Measurements from ENCODE around the gene SEC61B.

Gene SEC61B

DNA sequence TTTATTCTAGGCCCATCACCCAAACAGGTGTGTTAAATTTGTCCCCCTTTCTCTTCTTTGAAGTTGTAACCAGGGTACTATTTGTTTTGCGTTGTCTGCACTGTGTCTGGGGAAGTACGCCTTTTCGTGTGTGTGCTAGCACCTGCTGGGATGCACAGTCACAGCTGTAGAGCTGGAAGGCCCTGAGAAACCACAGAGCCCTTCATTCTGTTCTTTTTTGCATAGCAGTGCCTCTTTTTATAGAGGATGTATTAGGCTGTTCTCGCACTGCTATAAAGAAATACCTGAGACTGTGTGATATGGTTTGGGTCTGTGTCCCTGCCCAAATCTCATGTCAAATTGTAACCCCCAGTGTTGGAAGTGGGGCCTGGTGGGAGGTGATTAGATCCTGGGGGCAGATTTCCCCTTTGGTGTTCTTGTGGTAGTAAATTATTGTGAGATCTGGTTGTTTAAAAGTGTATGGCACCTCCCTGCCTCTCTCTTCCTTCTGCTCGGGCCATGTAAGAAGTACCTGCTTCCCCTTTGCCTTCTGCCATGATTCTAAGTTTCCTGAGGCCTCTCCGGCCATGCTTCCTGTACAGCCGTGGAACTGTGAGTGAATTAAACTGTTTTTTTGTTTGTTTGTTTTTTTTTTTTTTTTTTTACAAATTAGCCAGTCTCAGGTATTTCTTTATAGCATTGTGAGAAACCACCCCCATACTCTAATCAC lies 14.0 kb downstream of the SEC61B start:
- TF ChIP-seq REST (IDR thresholded peaks at IDR 0.05; ENCODE audit: insufficient read depth in 1 of 2, low read depth in 2 of 2, low read length in 2 of 2) = no peak
- TF ChIP-seq POLR2AphosphoS5 (IDR thresholded peaks at IDR 0.05; ENCODE audit: low read depth, low read length) = no peak
- TF ChIP-seq TAF1 (IDR thresholded peaks at IDR 0.05; ENCODE audit: borderline replicate concordance, insufficient read depth, low read length) = no peak
- no peak for TF ChIP-seq SIN3A (IDR thresholded peaks at IDR 0.05; ENCODE audit: borderline replicate concordance, insufficient read depth, low read length)
- no peak for TF ChIP-seq FOXP2 (optimal IDR thresholded peaks at IDR 0.05; ENCODE audit: borderline replicate concordance, extremely low read depth, extremely low read length, insufficient read depth)

DNA sequence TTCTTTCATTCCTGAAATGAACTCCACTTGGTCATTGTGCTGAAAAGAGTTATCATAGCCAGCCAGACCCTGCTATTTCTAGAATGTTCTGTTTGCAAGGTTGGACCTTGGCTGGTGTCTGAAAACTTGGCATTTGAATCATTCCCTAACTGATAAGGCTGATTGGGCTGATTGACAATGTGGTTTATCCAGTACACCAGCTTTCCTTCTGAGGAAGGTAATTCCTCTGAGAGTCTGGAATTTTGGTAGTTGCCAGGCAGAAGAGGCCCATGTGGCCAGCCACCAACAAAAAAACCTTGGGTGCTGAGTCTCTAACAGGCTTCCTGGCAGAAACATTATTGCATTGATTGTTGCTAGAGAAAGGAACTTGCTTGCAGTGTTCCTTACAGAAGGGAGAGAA lies 15.3 kb downstream of the SEC61B start:
- TF ChIP-seq REST (IDR thresholded peaks at IDR 0.05; ENCODE audit: insufficient read depth in 1 of 2, low read depth in 2 of 2, low read length in 2 of 2) (no peak), TAF1 (IDR thresholded peaks at IDR 0.05; ENCODE audit: borderline replicate concordance, insufficient read depth, low read length) (no peak)

DNA sequence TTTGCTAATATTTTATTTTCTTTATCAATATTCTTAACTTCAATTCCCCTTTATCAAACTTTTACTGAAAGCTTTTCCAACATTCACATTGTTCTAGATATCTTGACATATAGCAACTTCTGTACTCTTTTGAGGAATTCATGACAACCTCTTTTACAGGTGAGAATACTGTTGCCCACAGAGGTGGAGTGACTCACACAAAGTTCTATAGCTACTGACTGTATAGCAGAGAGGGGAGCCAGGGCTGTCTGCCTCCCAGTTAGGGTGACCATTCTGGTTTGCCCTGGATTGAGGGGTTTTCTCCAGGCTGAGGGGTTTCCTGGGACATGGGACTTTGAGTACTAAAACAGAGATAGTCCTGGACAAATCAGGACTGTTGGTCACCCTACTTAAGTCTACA lies 16.2 kb downstream of the SEC61B start:
- TF ChIP-seq SIN3A (IDR thresholded peaks at IDR 0.05; ENCODE audit: borderline replicate concordance, insufficient read depth, low read length) = no peak
- no peak for TF ChIP-seq REST (IDR thresholded peaks at IDR 0.05; ENCODE audit: insufficient read depth in 1 of 2, low read depth in 2 of 2, low read length in 2 of 2)
- TF ChIP-seq FOXP2 (optimal IDR thresholded peaks at IDR 0.05; ENCODE audit: borderline replicate concordance, extremely low read depth, extremely low read length, insufficient read depth) = no peak
- TF ChIP-seq TAF1 (IDR thresholded peaks at IDR 0.05; ENCODE audit: borderline replicate concordance, insufficient read depth, low read length) = no peak
- TF ChIP-seq POLR2AphosphoS5 (IDR thresholded peaks at IDR 0.05; ENCODE audit: low read depth, low read length) = no peak

DNA sequence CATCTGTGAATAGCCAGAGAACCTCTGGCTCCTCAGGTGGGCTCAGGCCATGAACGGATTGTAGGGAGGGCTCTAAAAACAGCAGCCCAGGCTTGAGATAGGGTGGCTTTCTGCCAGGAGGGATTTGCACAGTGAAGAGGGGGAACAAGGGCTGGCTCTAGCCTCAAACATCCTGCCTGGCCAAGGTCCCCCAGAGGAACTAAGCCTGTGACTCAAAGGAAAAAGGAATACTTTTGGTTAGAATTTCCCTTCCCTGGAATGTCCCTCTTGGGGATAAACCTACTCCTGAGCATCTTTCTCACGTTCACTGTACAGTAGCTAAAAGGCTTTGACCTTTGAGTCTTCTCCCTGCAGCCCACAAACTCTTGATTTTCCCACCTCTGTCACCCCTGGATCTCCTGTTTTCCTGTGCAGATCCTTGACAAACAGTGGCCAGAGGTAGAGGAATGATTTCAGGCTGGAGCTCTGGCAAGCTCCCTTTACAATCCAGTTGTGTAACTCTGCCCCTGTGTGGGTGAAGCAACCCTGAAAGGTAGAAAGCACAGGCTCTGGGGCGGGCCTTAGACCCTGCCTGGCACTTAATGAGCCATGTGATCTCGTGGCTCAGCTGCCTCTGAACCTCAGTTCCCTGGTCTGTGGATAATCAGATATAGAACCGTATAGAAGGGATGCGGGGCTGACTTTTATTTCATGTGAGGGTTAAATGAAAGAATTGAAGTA lies 17.4 kb downstream of the SEC61B start:
- TF ChIP-seq SIN3A (IDR thresholded peaks at IDR 0.05; ENCODE audit: borderline replicate concordance, insufficient read depth, low read length) (no peak), REST (IDR thresholded peaks at IDR 0.05; ENCODE audit: insufficient read depth in 1 of 2, low read depth in 2 of 2, low read length in 2 of 2) (no peak), TAF1 (IDR thresholded peaks at IDR 0.05; ENCODE audit: borderline replicate concordance, insufficient read depth, low read length) (no peak), FOXP2 (optimal IDR thresholded peaks at IDR 0.05; ENCODE audit: borderline replicate concordance, extremely low read depth, extremely low read length, insufficient read depth) (no peak), POLR2AphosphoS5 (IDR thresholded peaks at IDR 0.05; ENCODE audit: low read depth, low read length) (no peak)
